ENCODE measurements around the gene DOK6.

The DOK6 gene

GRCh38 chr18:69730664-69731063 lies 330.0 kb downstream of the DOK6 start:
- in situ Hi-C loops (cut with HindIII; ENCODE audit: low sequenced_read_pairs): no loop called here

- in situ Hi-C loops (cut with HindIII; ENCODE audit: low sequenced_read_pairs): no loop called here
Observed at GRCh38 chr18:69734536-69734935, 333.8 kb downstream of the DOK6 start.

- in situ Hi-C loops (cut with HindIII; ENCODE audit: low sequenced_read_pairs): no loop called here
Observed at GRCh38 chr18:69736730-69737129, 336.0 kb downstream of the DOK6 start.

GRCh38 chr18:69737851-69738250 lies 337.2 kb downstream of the DOK6 start:
- in situ Hi-C loops (cut with HindIII; ENCODE audit: low sequenced_read_pairs): no loop called here

GRCh38 chr18:69747388-69747787 lies 346.7 kb downstream of the DOK6 start:
- in situ Hi-C loops (cut with HindIII; ENCODE audit: low sequenced_read_pairs): no loop called here

- in situ Hi-C loops (cut with HindIII; ENCODE audit: low sequenced_read_pairs): no loop called here
Observed at GRCh38 chr18:69752737-69753380, 352.2 kb downstream of the DOK6 start.

GRCh38 chr18:69754108-69754507 lies 353.4 kb downstream of the DOK6 start:
- in situ Hi-C loops (cut with HindIII; ENCODE audit: low sequenced_read_pairs): no loop called here

GRCh38 chr18:69755041-69755440 lies 354.4 kb downstream of the DOK6 start:
- in situ Hi-C loops (cut with HindIII; ENCODE audit: low sequenced_read_pairs): no loop called here

- in situ Hi-C loops (cut with HindIII; ENCODE audit: low sequenced_read_pairs): no loop called here
Observed at GRCh38 chr18:69755856-69756496, 355.3 kb downstream of the DOK6 start.

- in situ Hi-C loops (cut with HindIII; ENCODE audit: low sequenced_read_pairs): no loop called here
Observed at GRCh38 chr18:69757733-69758132, 357.0 kb downstream of the DOK6 start.

GRCh38 chr18:69758458-69758857 lies 357.8 kb downstream of the DOK6 start:
- in situ Hi-C loops (cut with HindIII; ENCODE audit: low sequenced_read_pairs): no loop called here

GRCh38 chr18:69759046-69759445 lies 358.4 kb downstream of the DOK6 start:
- in situ Hi-C loops (cut with HindIII; ENCODE audit: low sequenced_read_pairs): no loop called here

GRCh38 chr18:69763002-69763401 lies 362.3 kb downstream of the DOK6 start:
- in situ Hi-C loops (cut with HindIII; ENCODE audit: low sequenced_read_pairs): no loop called here

GRCh38 chr18:69763821-69764220 lies 363.1 kb downstream of the DOK6 start:
- in situ Hi-C loops (cut with HindIII; ENCODE audit: low sequenced_read_pairs): no loop called here

- in situ Hi-C loops (cut with HindIII; ENCODE audit: low sequenced_read_pairs): no loop called here
Observed at GRCh38 chr18:69770238-69770637, 369.6 kb downstream of the DOK6 start.

GRCh38 chr18:69774831-69775230 lies 374.1 kb downstream of the DOK6 start:
- in situ Hi-C loops (cut with HindIII; ENCODE audit: low sequenced_read_pairs): no loop called here

- in situ Hi-C loops (cut with HindIII; ENCODE audit: low sequenced_read_pairs): no loop called here
Observed at GRCh38 chr18:69777248-69777647, 376.6 kb downstream of the DOK6 start.

- in situ Hi-C loops (cut with HindIII; ENCODE audit: low sequenced_read_pairs): no loop called here
Observed at GRCh38 chr18:69778680-69779079, 378.0 kb downstream of the DOK6 start.

- in situ Hi-C loops (cut with HindIII; ENCODE audit: low sequenced_read_pairs): no loop called here
Observed at GRCh38 chr18:69780851-69781250, 380.2 kb downstream of the DOK6 start.

GRCh38 chr18:69784815-69785214 lies 384.1 kb downstream of the DOK6 start:
- in situ Hi-C loops (cut with HindIII; ENCODE audit: low sequenced_read_pairs): no loop called here

- in situ Hi-C loops (cut with HindIII; ENCODE audit: low sequenced_read_pairs): no loop called here
Observed at GRCh38 chr18:69785466-69785865, 384.8 kb downstream of the DOK6 start.

- in situ Hi-C loops (cut with HindIII; ENCODE audit: low sequenced_read_pairs): no loop called here
Observed at GRCh38 chr18:69786427-69786826, 385.7 kb downstream of the DOK6 start.
